GM12872 (cell line): Measurements from ENCODE around the gene ZFYVE1.

Experiments used
- TF ChIP-seq, protein P1 (sequence below): IDR thresholded peaks from 3 replicates; pipeline ENCODE4 v1.5.1; 2011; ENCODE audit warnings: low read depth, mild to moderate bottlenecking, low read length, moderate library complexity; ENCODE audit not compliant: insufficient read depth

The ZFYVE1 gene, protein sequence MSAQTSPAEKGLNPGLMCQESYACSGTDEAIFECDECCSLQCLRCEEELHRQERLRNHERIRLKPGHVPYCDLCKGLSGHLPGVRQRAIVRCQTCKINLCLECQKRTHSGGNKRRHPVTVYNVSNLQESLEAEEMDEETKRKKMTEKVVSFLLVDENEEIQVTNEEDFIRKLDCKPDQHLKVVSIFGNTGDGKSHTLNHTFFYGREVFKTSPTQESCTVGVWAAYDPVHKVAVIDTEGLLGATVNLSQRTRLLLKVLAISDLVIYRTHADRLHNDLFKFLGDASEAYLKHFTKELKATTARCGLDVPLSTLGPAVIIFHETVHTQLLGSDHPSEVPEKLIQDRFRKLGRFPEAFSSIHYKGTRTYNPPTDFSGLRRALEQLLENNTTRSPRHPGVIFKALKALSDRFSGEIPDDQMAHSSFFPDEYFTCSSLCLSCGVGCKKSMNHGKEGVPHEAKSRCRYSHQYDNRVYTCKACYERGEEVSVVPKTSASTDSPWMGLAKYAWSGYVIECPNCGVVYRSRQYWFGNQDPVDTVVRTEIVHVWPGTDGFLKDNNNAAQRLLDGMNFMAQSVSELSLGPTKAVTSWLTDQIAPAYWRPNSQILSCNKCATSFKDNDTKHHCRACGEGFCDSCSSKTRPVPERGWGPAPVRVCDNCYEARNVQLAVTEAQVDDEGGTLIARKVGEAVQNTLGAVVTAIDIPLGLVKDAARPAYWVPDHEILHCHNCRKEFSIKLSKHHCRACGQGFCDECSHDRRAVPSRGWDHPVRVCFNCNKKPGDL

GRCh38 chr14:73026845-73027542 is at the start of gene ZFYVE1:
ZFYVE1 (minus strand) TSS chr14:73027106; CDS start chr14:73024508, 2,598 bp downstream.
- TF ChIP-seq, protein P1, sequence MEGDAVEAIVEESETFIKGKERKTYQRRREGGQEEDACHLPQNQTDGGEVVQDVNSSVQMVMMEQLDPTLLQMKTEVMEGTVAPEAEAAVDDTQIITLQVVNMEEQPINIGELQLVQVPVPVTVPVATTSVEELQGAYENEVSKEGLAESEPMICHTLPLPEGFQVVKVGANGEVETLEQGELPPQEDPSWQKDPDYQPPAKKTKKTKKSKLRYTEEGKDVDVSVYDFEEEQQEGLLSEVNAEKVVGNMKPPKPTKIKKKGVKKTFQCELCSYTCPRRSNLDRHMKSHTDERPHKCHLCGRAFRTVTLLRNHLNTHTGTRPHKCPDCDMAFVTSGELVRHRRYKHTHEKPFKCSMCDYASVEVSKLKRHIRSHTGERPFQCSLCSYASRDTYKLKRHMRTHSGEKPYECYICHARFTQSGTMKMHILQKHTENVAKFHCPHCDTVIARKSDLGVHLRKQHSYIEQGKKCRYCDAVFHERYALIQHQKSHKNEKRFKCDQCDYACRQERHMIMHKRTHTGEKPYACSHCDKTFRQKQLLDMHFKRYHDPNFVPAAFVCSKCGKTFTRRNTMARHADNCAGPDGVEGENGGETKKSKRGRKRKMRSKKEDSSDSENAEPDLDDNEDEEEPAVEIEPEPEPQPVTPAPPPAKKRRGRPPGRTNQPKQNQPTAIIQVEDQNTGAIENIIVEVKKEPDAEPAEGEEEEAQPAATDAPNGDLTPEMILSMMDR, result no peak

DNA sequence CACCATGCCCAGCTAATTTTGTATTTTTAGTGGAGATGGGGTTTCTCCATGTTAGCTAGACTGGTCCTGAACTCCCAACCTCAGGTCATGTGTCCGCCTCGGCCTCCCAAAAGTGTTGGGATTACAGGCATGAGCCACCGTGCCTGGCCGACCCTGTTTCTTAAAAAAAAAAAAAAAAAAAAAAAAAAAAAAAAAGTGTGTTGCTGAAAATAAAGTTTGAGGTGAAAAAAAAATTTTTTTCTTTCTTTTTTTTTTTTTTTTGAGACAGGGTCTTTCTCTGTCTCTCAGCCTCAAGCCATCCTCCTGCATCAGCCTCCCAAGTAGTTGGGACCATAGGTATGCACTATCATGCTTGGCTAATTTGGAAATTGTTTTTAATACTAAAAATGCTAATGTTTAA is 42.7 kb upstream of the ZFYVE1 start:
- TF ChIP-seq, protein P1, result no peak

DNA sequence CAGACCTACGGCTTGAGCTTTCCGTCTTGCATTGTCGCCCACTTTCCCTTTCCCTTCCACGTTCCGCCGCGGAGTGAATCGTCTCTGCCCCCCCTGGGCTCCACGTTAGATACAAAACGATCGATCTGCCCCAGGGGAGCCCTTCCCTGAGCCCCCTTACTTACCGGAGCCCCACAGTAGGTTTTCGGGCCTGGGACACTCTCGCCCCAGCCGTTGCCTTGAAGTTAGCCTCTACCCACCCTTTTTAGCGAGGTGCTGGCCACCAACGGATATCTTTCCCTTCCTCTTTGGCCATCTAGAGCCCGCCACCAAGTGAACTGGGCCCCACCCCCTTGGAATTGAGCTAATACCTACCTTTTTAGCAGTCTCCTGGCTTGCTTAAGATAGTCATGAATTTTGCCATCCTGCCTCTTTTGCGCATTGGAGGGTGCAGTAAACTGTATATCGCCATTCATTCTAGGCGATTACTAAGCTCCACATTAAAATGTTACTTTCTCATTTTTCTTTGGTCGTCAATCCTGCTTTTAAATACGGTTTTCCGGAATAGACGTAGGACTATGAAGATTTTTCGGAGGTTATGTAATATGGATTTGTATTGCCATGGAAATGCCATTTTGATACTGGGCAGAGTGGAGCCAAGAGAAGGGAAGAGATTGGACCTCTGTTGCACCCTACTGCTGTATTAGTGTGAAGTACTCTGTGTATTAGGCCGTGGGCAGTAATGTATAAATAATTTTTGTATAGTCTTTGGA is 32.2 kb upstream of the ZFYVE1 start:
- TF ChIP-seq, protein P1, result no peak

DNA sequence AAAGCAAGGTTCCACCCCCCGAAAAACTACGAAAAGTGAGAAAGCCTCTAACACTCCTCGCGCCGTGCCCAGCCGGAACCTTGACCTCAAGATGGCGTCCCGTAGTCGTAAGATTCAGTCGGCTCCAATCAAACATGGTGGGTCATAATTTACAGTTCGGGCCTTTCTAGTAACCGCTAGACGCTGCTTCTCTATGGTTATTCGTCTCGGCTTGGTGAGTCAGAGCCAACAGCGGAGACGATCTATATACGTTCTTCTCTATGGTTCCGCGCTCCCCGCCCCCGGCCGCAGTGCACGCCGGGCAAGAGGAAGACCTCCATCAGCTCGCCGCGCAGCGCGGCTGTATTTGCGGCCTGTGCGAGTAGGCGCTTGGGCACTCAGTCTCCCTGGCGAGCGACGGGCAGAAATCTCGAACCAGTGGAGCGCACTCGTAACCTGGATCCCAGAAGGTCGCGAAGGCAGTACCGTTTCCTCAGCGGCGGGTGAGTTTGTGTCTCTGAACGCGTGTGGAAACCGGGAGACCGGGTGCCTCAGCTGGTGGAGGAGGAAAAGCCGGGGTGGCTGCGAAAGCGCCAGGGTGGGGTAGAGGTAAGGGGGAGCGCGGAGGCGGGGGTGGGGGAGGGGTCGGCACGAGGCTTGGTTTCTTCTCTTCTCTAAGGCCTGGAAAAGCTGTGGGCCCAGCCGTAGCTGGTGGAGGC is 31.5 kb upstream of the ZFYVE1 start, which contains the start of gene RBM25:
RBM25 (plus strand) TSS at position 311 of the 698 bp plus-strand sequence. CDS start 13,108 bp downstream, outside the sequence.
- TF ChIP-seq, protein P1, result no peak

DNA sequence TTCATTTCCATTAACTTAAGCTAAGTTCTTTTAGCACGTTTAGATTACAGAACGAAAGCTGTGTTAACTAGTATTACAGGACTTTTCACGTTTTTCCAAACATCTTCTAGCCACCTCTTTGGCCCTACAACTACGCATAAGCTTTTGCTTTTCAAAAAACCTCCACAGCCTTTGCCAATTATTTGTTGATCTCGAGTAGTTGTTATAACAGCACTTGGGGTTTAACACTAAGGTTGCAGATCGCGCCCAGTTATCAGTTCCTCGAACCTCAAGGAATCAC is 31.0 kb upstream of the ZFYVE1 start:
- TF ChIP-seq, protein P1, result no peak

- TF ChIP-seq, protein P1, result no peak
Observed at GRCh38 chr14:73055251-73055650, 28.3 kb upstream of the ZFYVE1 start.
